Smooth muscle cell (in vitro differentiated cells): ENCODE measurements around the gene CRYGN. TPM values are rescaled to one million over a fixed set of nuclear protein-coding genes. Genes with fewer than 3 reads are reported as not detected.

Source experiments
- DNase-seq: peaks from one replicate; lab custom pipeline; 2025; ENCODE audit not compliant: unreplicated experiment; lab: John Stamatoyannopoulos, UW
- H2AFZ ChIP-seq: fragments of 200-600 bp; sonication (generic); 2 replicates; pipeline ENCODE4 v1.6.0; 2016; ENCODE audit warnings: antibody characterized with exemption, low read depth, mild to moderate bottlenecking
- H3F3A ChIP-seq: fragments of 200-600 bp; sonication (generic); 2 replicates; pipeline ENCODE4 v1.6.0; 2017; ENCODE audit warnings: antibody characterized with exemption, low read depth
- H3K27ac ChIP-seq: fragments of 200-600 bp; sonication (generic); 2 replicates; pipeline ENCODE4 v1.5.1; 2016; ENCODE audit warnings: low read depth, mild to moderate bottlenecking
- H3K27me3 ChIP-seq: fragments of 200-600 bp; sonication (generic); 2 replicates; pipeline ENCODE4 v1.6.1; 2016; ENCODE audit warnings: low read depth, mild to moderate bottlenecking
- H3K36me3 ChIP-seq: fragments of 200-600 bp; sonication (generic); 2 replicates; pipeline ENCODE4 v1.5.1; 2016; ENCODE audit warnings: low read depth
- H3K4me1 ChIP-seq: fragments of 200-600 bp; sonication (generic); 2 replicates; pipeline ENCODE4 v1.5.1; 2016; ENCODE audit warnings: low read depth
- H3K4me2 ChIP-seq: fragments of 200-600 bp; sonication (generic); 2 replicates; pipeline ENCODE4 v1.6.0; 2016; ENCODE audit warnings: mild to moderate bottlenecking
- H3K4me3 ChIP-seq: fragments of 200-600 bp; sonication (generic); 2 replicates; pipeline ENCODE4 v1.5.1; 2016; ENCODE audit warnings: mild to moderate bottlenecking
- H3K79me2 ChIP-seq: fragments of 200-600 bp; sonication (generic); 2 replicates; pipeline ENCODE4 v1.6.0; 2016; ENCODE audit warnings: low read depth, mild to moderate bottlenecking
- H3K9ac ChIP-seq: fragments of 200-600 bp; sonication (generic); 2 replicates; pipeline ENCODE4 v1.6.0; 2016; ENCODE audit warnings: low read depth
- H3K9me3 ChIP-seq: fragments of 200-600 bp; sonication (generic); replicated peaks from 2 replicates; pipeline ENCODE4 v1.5.1; 2016; ENCODE audit warnings: low read depth
- H4K20me1 ChIP-seq: fragments of 200-600 bp; sonication (generic); 2 replicates; pipeline ENCODE4 v1.6.0; 2016; ENCODE audit warnings: low read depth
- CTCF ChIP-seq: fragments of 200-600 bp; sonication (generic); IDR thresholded peaks from 2 replicates; pipeline ENCODE4 v1.5.1; 2017; ENCODE audit warnings: borderline replicate concordance, mild to moderate bottlenecking, antibody characterized with exemption; ENCODE audit not compliant: insufficient read depth, poor library complexity, severe bottlenecking
- WGBS: methylation state at CpG from one replicate; pipeline ENCODE4 v1.1.7; 2016; ENCODE audit warnings: low lambda C conversion rate; 5-methylcytosine and 5-hydroxymethylcytosine counted together
- polyA plus RNA-seq: library from polyadenylated mRNA; unstranded; fragments of >200 nt; fragmentation: Nextera tagmentation; extraction: Ambion mirVana; gene quantifications from 2 replicates; pipeline ENCODE4 v1.2.1, GENCODE V29; 2016
- total RNA-seq: library from RNA; depleted of rRNA; stranded (reverse); fragments of >200 nt; gene quantifications from 2 replicates; pipeline ENCODE4 v1.2.3, GENCODE V29; 2014

The CRYGN gene
- total and polyA plus RNA-seq, 2 experiments from 2014 or later, result 0.13 TPM; not detected in 1

- Histone ChIP-seq H3K36me3 (no peaks in the 10 kb centered on the region), H3K4me2 (no peak overlapping the region), H3K79me2 (no peaks in the 10 kb centered on the region), H4K20me1 (no peaks in the 10 kb centered on the region), H3K27ac (no peak overlapping the region), H3K9ac (no peak overlapping the region), H3K4me1 (peaks cover 35% of the 10 kb centered on the region), H3K4me3 (no peak overlapping the region), H3F3A (peaks cover 22% of the 10 kb centered on the region), H3K27me3 (no peaks in the 10 kb centered on the region), H2AFZ (no peak overlapping the region), H3K9me3 (no peaks in the 10 kb centered on the region)
- TF ChIP-seq CTCF, result no peak
- 96% methylated on average over 16 of the region's 16 CpGs for WGBS
- DNase-seq, result no peak
These were observed 9.3 kb downstream of the CRYGN start for GRCh38 chr7:151430391-151431205.

- DNase-seq, result no peak
These were observed 10.2 kb downstream of the CRYGN start for GRCh38 chr7:151429560-151430331.

GRCh38 chr7:151429237-151429559 lies 10.7 kb downstream of the CRYGN start:
- Histone ChIP-seq H3K27ac (peak overlapping the region; percentile 67), H3K4me2 (peak overlapping the region; percentile 64), H2AFZ (no peak overlapping the region), H3K27me3 (no peaks in the 10 kb centered on the region), H4K20me1 (no peaks in the 10 kb centered on the region), H3K9ac (no peak overlapping the region), H3K36me3 (no peaks in the 10 kb centered on the region), H3K4me3 (no peak overlapping the region), H3K79me2 (no peaks in the 10 kb centered on the region), H3K9me3 (no peaks in the 10 kb centered on the region), H3K4me1 (peaks cover 39% of the 10 kb centered on the region), H3F3A (peaks cover 32% of the 10 kb centered on the region)
- WGBS, result 94% methylated on average over 5 of the region's 5 CpGs
- no peak for TF ChIP-seq CTCF
- DNase-seq, result no peak

More at GRCh38 chr7:151429560-151430331, 10.2 kb downstream of the CRYGN start:
- Histone ChIP-seq H2AFZ (no peak overlapping the region), H3F3A (peaks cover 31% of the 10 kb centered on the region), H3K4me2 (no peak overlapping the region), H3K9ac (no peak overlapping the region), H3K79me2 (no peaks in the 10 kb centered on the region), H3K27ac (no peak overlapping the region), H3K36me3 (no peaks in the 10 kb centered on the region), H3K27me3 (no peaks in the 10 kb centered on the region), H3K4me1 (peaks cover 39% of the 10 kb centered on the region), H4K20me1 (no peaks in the 10 kb centered on the region), H3K9me3 (no peaks in the 10 kb centered on the region), H3K4me3 (no peak overlapping the region)
- no peak for TF ChIP-seq CTCF
- 73% methylated on average over 10 of the region's 10 CpGs for WGBS
